ENCODE results near the gene ARF1. TPM values are rescaled to one million over a fixed set of nuclear protein-coding genes. Genes with fewer than 3 reads are reported as not detected.

The ARF1 gene
- total and polyA plus RNA-seq, 2 of the 8 experiments (the other 6 are each of a cell fraction or from before 2014, with no cell fraction given): 265 to 471 TPM

DNA sequence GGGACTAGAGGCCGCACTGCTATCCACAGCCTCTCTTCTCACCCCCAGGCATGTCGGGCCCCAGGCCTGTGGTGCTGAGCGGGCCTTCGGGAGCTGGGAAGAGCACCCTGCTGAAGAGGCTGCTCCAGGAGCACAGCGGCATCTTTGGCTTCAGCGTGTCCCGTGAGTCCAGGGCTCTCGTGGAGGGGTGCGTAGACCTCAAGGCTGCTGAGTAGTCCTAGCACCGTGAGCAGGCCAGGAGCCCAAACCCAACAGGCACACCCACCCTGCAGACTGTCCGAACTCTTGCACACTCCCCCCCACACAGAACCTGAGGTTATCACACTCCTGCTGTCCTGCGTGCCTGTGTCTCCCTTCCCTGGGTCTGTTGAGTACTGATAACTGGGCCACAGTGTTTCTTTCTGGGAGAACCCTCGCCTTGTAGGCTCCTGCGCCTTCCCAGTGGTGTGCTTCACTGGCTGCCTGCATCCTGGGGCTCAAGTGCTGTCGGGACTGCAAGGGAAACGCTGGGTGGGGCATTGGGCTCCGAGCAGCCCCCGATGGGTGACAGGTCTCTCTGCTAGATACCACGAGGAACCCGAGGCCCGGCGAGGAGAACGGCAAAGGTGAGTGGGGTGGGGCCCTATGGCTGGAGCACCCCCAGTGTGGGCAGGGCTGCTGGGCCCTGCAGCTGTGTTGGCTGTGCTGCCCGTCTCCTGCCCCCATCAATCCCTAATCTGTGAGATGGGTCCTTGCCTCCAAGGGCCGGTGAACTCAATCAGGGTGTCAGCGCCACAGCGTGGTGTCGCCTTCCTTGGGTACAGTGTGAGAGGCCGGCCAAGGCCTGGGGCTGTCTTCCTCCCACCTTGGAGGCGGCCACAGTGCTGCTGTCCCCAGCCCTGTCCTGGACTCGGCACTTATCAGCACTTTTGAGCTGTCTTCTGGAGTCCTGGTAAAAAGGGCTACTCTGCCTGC is 63.2 kb downstream of the ARF1 start:
- H3K36me3 ChIP-seq (ENCODE audit: control insufficient read depth in 2 of 4, insufficient read depth in 4 of 4, low read length in 3 of 4): no peaks in the 10 kb centered on the region
- H3K4me2 ChIP-seq (ENCODE audit: insufficient read depth in 1 of 2, low read depth in 2 of 2, low read length in 2 of 2): no peak overlapping the region
- H3K23me2 ChIP-seq (ENCODE audit: low read depth, low read length): peaks cover 3% of the 10 kb centered on the region; the same call in 1 of the 2 replicates
- H4K91ac ChIP-seq (replicated peaks; ENCODE audit: insufficient read length, low read length): no peak overlapping the region
- no peak overlapping the region for H3K23ac ChIP-seq (ENCODE audit: insufficient read length)
- no peak overlapping the region for H2AFZ ChIP-seq (ENCODE audit: low read length)
- ChIA-PET CTCF (ENCODE audit: partially characterized antibody) (interaction anchor here (1.4 to 1.7 kb wide), 2 partner anchors 15 to 18 kb away, joined by 3 to 5 read pairs; no protein-coding TSS in a partner anchor), POLR2A (ENCODE audit: partially characterized antibody) (interaction anchor here (1.0 to 1.8 kb wide), 2 partner anchors 19 to 20 kb away, joined by 3 to 7 read pairs; partner anchors contain the start of gene IBA57)
- H3K9me3 ChIP-seq (ENCODE audit: insufficient read depth in 2 of 2, low read depth in 1 of 2, low read length in 1 of 2): no peaks in the 10 kb centered on the region
- no peak overlapping the region for H3K9ac ChIP-seq (replicated peaks in 1 of 4; ENCODE audit: extremely low read depth in 1 of 4, low read depth in 3 of 4, low read length in 3 of 4)
- no peak overlapping the region for H3K56ac ChIP-seq (replicated peaks; ENCODE audit: insufficient read length, low read depth, low read length)
- H2BK20ac ChIP-seq (ENCODE audit: low read length): no peak overlapping the region
- peaks cover 8 to 28% of the 10 kb centered on the region in 2 experiments for H4K20me1 ChIP-seq (replicated peaks in 1 of 2; ENCODE audit: control insufficient read depth in 1 of 2, insufficient read depth in 2 of 2, low read length in 2 of 2)
- H3K4ac ChIP-seq (replicated peaks; ENCODE audit: insufficient read length, low read depth, low read length): no peak overlapping the region
- DNase-seq (ENCODE audit: low read depth in 1 of 2, low spot score in 2 of 2) (no peak), FAIRE-seq (no peak)
- no peak overlapping the region for H3K14ac ChIP-seq (ENCODE audit: insufficient read length)
- no peak overlapping the region for H4K5ac ChIP-seq (ENCODE audit: insufficient read length, low read depth, low read length)
- H3K27ac ChIP-seq (ENCODE audit: low read depth, low read length): no peak overlapping the region
- H2BK15ac ChIP-seq (ENCODE audit: low read length): no peak overlapping the region
- peaks cover 23% of the 10 kb centered on the region for H3K79me1 ChIP-seq (ENCODE audit: low read depth, low read length)
- no peak overlapping the region for H3K4me3 ChIP-seq (ENCODE audit: extremely low read depth in 1 of 4, insufficient read depth in 2 of 4, low read depth in 3 of 4, low read length in 4 of 4)
- no peak overlapping the region for H2AK5ac ChIP-seq (ENCODE audit: low read depth, low read length)
- no peak overlapping the region for H2BK5ac ChIP-seq (ENCODE audit: low read depth, low read length)
- 92% methylated on average over 19 of the region's 31 CpGs; no CpG with 5 or more reads in 1 of the 2 experiments for WGBS, 2 experiments (ENCODE audit: extremely low coverage in 1 of 2, insufficient coverage in 1 of 2, insufficient read length in 1 of 2, insufficient replicate concordance in 2 of 2, low coverage in 1 of 2, low lambda C conversion rate in 2 of 2, missing lambda C conversion rate in 1 of 2)
- H3K18ac ChIP-seq (ENCODE audit: extremely low read depth, low read length): no peak overlapping the region
- H3K79me2 ChIP-seq (ENCODE audit: control insufficient read depth in 1 of 2, insufficient read depth in 2 of 2, low read length in 2 of 2): peaks cover 0 to 41% of the 10 kb centered on the region in 2 experiments; a peak in 3 of 4 replicates
- H4K8ac ChIP-seq (ENCODE audit: extremely low read depth, insufficient read depth, low read length): no peak overlapping the region
- H3K27me3 ChIP-seq (replicated peaks in 1 of 4; ENCODE audit: control insufficient read depth in 3 of 4, extremely low read depth in 1 of 4, insufficient read depth in 3 of 4, low read length in 3 of 4): no peaks in the 10 kb centered on the region
- peaks cover 0 to 19% (median 11%) of the 10 kb centered on the region in 4 experiments; a peak in 5 of 7 replicates for H3K4me1 ChIP-seq (replicated peaks in 1 of 4; ENCODE audit: control insufficient read depth in 3 of 4, insufficient read depth in 4 of 4, low read length in 3 of 4)
- H2BK120ac ChIP-seq (replicated peaks; ENCODE audit: low read depth, low read length): no peak overlapping the region
- no peak overlapping the region for H2BK12ac ChIP-seq (ENCODE audit: low read depth, low read length)
- no peak for TF ChIP-seq ZNF274 (IDR thresholded peaks at IDR 0.05; ENCODE audit: borderline replicate concordance, extremely low read depth, low read length)
- no peak for TF ChIP-seq JUN (IDR thresholded peaks at IDR 0.05; ENCODE audit: low read depth, low read length)
- TF ChIP-seq RFX5 (IDR thresholded peaks at IDR 0.05; ENCODE audit: borderline replicate concordance, low read depth, low read length): no peak
- no peak for TF ChIP-seq BCL11A (IDR thresholded peaks at IDR 0.05; ENCODE audit: low read depth in 2 of 2, low read length in 2 of 2)
- TF ChIP-seq, protein P1, sequence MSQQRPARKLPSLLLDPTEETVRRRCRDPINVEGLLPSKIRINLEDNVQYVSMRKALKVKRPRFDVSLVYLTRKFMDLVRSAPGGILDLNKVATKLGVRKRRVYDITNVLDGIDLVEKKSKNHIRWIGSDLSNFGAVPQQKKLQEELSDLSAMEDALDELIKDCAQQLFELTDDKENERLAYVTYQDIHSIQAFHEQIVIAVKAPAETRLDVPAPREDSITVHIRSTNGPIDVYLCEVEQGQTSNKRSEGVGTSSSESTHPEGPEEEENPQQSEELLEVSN (IDR thresholded peaks at IDR 0.05): no peak
- TF ChIP-seq RAD21 (IDR thresholded peaks at IDR 0.05 in 1 of 2, conservative IDR thresholded peaks at IDR 0.05 in 1 of 2; ENCODE audit: low read depth in 2 of 2, low read length in 2 of 2): no peak
- no peak for TF ChIP-seq RNF2 (IDR thresholded peaks at IDR 0.05; ENCODE audit: borderline replicate concordance, low read depth, low read length, missing control alignments, poor library complexity, severe bottlenecking)
- TF ChIP-seq NRF1 (IDR thresholded peaks at IDR 0.05; ENCODE audit: low read depth, low read length): no peak
- TF ChIP-seq BRCA1 (IDR thresholded peaks at IDR 0.05; ENCODE audit: low read depth, low read length): no peak
